Activated CD4-positive, alpha-beta memory T cell treated with anti-CD3 and anti-CD28 coated beads, Interleukin-2, amount 10 ng/mL, durations not matched to agents 7 days and 5 days (primary cell): ENCODE results near the gene PTPRQ. TPM values are rescaled to one million over a fixed set of nuclear protein-coding genes. Genes with fewer than 3 reads are reported as not detected.
"Not testable (repeated sequence)": the region's sequence is repeated elsewhere in the genome, so short reads cannot be mapped to it uniquely, and the experiment has no call there.

Source experiments
- CTCF ChIA-PET: fragments of 350-600 bp; sonication (Branson Sonifier 250); formaldehyde crosslinking; loops from one replicate; lab custom pipeline; 2021; ENCODE audit warnings: antibody characterized with exemption, inconsistent platforms; lab: Charles Lee
- POLR2A ChIA-PET: fragments of 350-600 bp; sonication (Branson Sonifier 250); formaldehyde crosslinking; loops from one replicate; lab custom pipeline; 2021; ENCODE audit warnings: antibody characterized with exemption; lab: Charles Lee
- DNase-seq: peaks from one replicate; pipeline ENCODE4 v3.0.0-alpha.2; 2020
- H3K27ac Mint-ChIP-seq: one replicate; pipeline ENCODE4 v1.8.0; 2021; ENCODE audit warnings: mild to moderate bottlenecking, mixed read lengths
- H3K27me3 Mint-ChIP-seq: one replicate; pipeline ENCODE4 v1.8.0; 2021; ENCODE audit warnings: mixed read lengths
- H3K36me3 Mint-ChIP-seq: one replicate; pipeline ENCODE4 v1.8.0; 2021; ENCODE audit warnings: low read depth, mixed read lengths
- H3K4me1 Mint-ChIP-seq: one replicate; pipeline ENCODE4 v1.8.0; 2021; ENCODE audit warnings: mixed read lengths
- H3K4me3 Mint-ChIP-seq: one replicate; pipeline ENCODE4 v1.8.0; 2021; ENCODE audit warnings: mild to moderate bottlenecking, mixed read lengths
- H3K9me3 Mint-ChIP-seq: one replicate; pipeline ENCODE4 v1.8.0; 2021; ENCODE audit warnings: mixed read lengths
- total RNA-seq, 2 experiments: library from RNA; stranded (reverse); gene quantifications; one replicate each; pipeline ENCODE4 v1.2.3, GENCODE V29; 2021

Gene PTPRQ
- total RNA-seq, 2 experiments from 2014 or later, result not detected

- H3K4me1 Mint-ChIP-seq, result no peaks in the 10 kb centered on the region
- POLR2A ChIA-PET, result no interaction called here
- H3K27me3 Mint-ChIP-seq, result no peaks in the 10 kb centered on the region
- H3K4me3 Mint-ChIP-seq, result no peak overlapping the region
- no peak for DNase-seq
- CTCF ChIA-PET, result no interaction called here
- H3K36me3 Mint-ChIP-seq, result no peaks in the 10 kb centered on the region
- H3K27ac Mint-ChIP-seq, result no peak overlapping the region
- H3K9me3 Mint-ChIP-seq, result no peaks in the 10 kb centered on the region
Measured at GRCh38 chr12:80442426-80443222, 1.4 kb upstream of the PTPRQ start.

GRCh38 chr12:80445083-80445793 lies 1.2 kb downstream of the PTPRQ start:
- no peaks in the 10 kb centered on the region for H3K27me3 Mint-ChIP-seq
- H3K27ac Mint-ChIP-seq, result no peak overlapping the region
- H3K9me3 Mint-ChIP-seq, result no peaks in the 10 kb centered on the region
- no peaks in the 10 kb centered on the region for H3K4me1 Mint-ChIP-seq
- no peak for DNase-seq
- no peaks in the 10 kb centered on the region for H3K36me3 Mint-ChIP-seq
- ChIA-PET CTCF (no interaction called here), POLR2A (no interaction called here)
- H3K4me3 Mint-ChIP-seq, result no peak overlapping the region

GRCh38 chr12:80456513-80456912 lies 12.5 kb downstream of the PTPRQ start:
- no peak for DNase-seq
- Mint-ChIP-seq H3K9me3 (peaks cover 9% of the 10 kb centered on the region), H3K4me1 (no peaks in the 10 kb centered on the region), H3K4me3 (no peak overlapping the region), H3K27me3 (no peaks in the 10 kb centered on the region), H3K27ac (no peak overlapping the region), H3K36me3 (no peaks in the 10 kb centered on the region)
- CTCF ChIA-PET, result no interaction called here
- POLR2A ChIA-PET, result no interaction called here

- H3K27me3 Mint-ChIP-seq, result no peaks in the 10 kb centered on the region
- no peak overlapping the region for H3K4me3 Mint-ChIP-seq
- no peaks in the 10 kb centered on the region for H3K4me1 Mint-ChIP-seq
- CTCF ChIA-PET, result no interaction called here
- H3K36me3 Mint-ChIP-seq, result no peaks in the 10 kb centered on the region
- no peak overlapping the region for H3K27ac Mint-ChIP-seq
- DNase-seq, result no peak
- H3K9me3 Mint-ChIP-seq, result peaks cover 2% of the 10 kb centered on the region
- POLR2A ChIA-PET, result no interaction called here
Measured at GRCh38 chr12:80460972-80461371, 16.9 kb downstream of the PTPRQ start.

GRCh38 chr12:80461851-80462250 lies 17.8 kb downstream of the PTPRQ start:
- H3K9me3 Mint-ChIP-seq, H3K4me3 Mint-ChIP-seq, DNase-seq, CTCF ChIA-PET, H3K27ac Mint-ChIP-seq, H3K4me1 Mint-ChIP-seq, H3K36me3 Mint-ChIP-seq, POLR2A ChIA-PET, H3K27me3 Mint-ChIP-seq: not testable (repeated sequence)

- H3K4me1 Mint-ChIP-seq, result no peaks in the 10 kb centered on the region
- H3K4me3 Mint-ChIP-seq, result no peak overlapping the region
- H3K9me3 Mint-ChIP-seq, result no peaks in the 10 kb centered on the region
- no peaks in the 10 kb centered on the region for H3K27me3 Mint-ChIP-seq
- H3K27ac Mint-ChIP-seq, result no peak overlapping the region
- ChIA-PET CTCF (no interaction called here), POLR2A (no interaction called here)
- no peaks in the 10 kb centered on the region for H3K36me3 Mint-ChIP-seq
- no peak for DNase-seq
Measured at GRCh38 chr12:80469681-80470080, 25.6 kb downstream of the PTPRQ start.

DNA sequence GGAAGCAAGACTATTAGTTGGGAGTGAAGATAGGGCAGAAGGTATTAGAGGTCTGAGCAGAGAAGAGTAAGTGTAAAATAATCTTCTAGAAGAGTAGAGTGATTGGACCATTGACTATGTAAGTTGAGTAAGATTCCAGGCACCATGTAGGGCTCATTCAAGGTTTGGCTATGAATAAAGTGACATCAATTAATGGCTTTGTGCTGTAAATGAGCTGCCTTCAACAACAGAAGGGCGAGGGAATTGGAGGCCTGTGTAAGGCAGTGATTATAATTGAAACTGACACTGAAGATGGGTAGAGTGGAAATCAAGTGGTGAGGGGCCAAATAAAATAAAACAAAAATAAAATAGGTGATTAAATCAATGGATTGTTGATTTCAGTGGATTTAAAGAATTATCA lies 26.4 kb downstream of the PTPRQ start:
- H3K27ac Mint-ChIP-seq, result no peak overlapping the region
- no peaks in the 10 kb centered on the region for H3K4me1 Mint-ChIP-seq
- H3K4me3 Mint-ChIP-seq, result no peak overlapping the region
- CTCF ChIA-PET, result no interaction called here
- no peaks in the 10 kb centered on the region for H3K9me3 Mint-ChIP-seq
- DNase-seq, result no peak
- POLR2A ChIA-PET, result no interaction called here
- no peaks in the 10 kb centered on the region for H3K27me3 Mint-ChIP-seq
- H3K36me3 Mint-ChIP-seq, result no peaks in the 10 kb centered on the region

DNA sequence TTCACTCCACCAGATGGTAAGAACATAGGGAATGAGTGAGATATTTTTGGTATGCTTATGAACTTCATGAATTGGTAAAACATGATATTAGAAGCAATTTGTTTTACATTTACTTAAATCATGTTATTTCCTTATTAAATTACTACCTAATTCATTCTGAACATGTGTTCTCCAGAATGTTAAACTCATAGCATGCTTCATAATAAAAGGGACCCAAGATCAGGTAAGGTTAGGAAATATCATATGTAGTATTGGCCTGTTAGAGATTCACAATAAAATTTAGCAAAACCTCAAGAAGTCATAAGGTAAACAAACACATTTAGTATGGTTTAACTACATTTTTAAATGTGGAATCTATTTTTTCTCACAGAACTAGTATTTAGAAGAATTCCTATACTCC lies 28.2 kb downstream of the PTPRQ start:
- no peaks in the 10 kb centered on the region for H3K9me3 Mint-ChIP-seq
- no peaks in the 10 kb centered on the region for H3K27me3 Mint-ChIP-seq
- no peaks in the 10 kb centered on the region for H3K4me1 Mint-ChIP-seq
- no peak overlapping the region for H3K4me3 Mint-ChIP-seq
- POLR2A ChIA-PET, result no interaction called here
- H3K27ac Mint-ChIP-seq, result no peak overlapping the region
- no peak for DNase-seq
- CTCF ChIA-PET, result no interaction called here
- H3K36me3 Mint-ChIP-seq, result no peaks in the 10 kb centered on the region

- no peak overlapping the region for H3K4me3 Mint-ChIP-seq
- DNase-seq, result no peak
- no peaks in the 10 kb centered on the region for H3K36me3 Mint-ChIP-seq
- no peaks in the 10 kb centered on the region for H3K9me3 Mint-ChIP-seq
- no peaks in the 10 kb centered on the region for H3K27me3 Mint-ChIP-seq
- ChIA-PET CTCF (no interaction called here), POLR2A (no interaction called here)
- H3K27ac Mint-ChIP-seq, result no peak overlapping the region
- H3K4me1 Mint-ChIP-seq, result no peaks in the 10 kb centered on the region
Measured at GRCh38 chr12:80472911-80473500, 29.0 kb downstream of the PTPRQ start.

DNA sequence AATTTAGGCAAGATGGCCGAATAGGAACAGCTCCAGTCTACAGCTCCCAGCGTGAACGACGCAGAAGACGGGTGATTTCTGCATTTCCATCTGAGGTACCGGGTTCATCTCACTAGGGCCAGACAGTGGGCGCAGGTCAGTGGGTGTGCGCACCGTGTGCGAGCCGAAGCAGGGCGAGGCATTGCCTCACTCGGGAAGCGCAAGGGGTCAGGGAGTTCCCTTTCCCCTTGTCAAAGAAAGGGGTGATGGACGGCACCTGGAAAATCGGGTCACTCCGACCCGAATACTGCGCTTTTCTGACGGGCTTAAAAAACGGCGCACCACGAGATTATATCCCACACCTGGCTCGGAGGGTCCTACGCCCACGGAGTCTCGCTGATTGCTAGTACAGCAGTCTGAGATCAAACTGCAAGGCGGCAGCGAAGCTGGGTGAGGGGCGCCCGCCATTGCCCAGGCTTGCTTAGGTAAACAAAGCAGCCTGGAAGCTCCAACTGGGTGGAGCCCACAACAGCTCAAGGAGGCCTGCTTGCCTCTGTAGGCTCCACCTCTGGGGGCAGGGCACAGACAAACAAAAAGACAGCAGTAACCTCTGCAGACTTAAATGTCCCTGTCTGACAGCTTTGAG lies 33.6 kb downstream of the PTPRQ start:
- DNase-seq, POLR2A ChIA-PET, H3K9me3 Mint-ChIP-seq, H3K4me1 Mint-ChIP-seq, H3K27me3 Mint-ChIP-seq, H3K27ac Mint-ChIP-seq, CTCF ChIA-PET, H3K36me3 Mint-ChIP-seq, H3K4me3 Mint-ChIP-seq: not testable (repeated sequence)

- Mint-ChIP-seq H3K36me3 (no peaks in the 10 kb centered on the region), H3K4me1 (no peaks in the 10 kb centered on the region), H3K27me3 (no peaks in the 10 kb centered on the region), H3K27ac (no peak overlapping the region), H3K4me3 (no peak overlapping the region), H3K9me3 (no peaks in the 10 kb centered on the region)
- no peak for DNase-seq
- POLR2A ChIA-PET, result no interaction called here
- CTCF ChIA-PET, result no interaction called here
Measured at GRCh38 chr12:80484746-80485145, 40.7 kb downstream of the PTPRQ start.

- CTCF ChIA-PET, result no interaction called here
- no peaks in the 10 kb centered on the region for H3K36me3 Mint-ChIP-seq
- no peak for DNase-seq
- no peak overlapping the region for H3K4me3 Mint-ChIP-seq
- H3K9me3 Mint-ChIP-seq, result no peaks in the 10 kb centered on the region
- H3K27ac Mint-ChIP-seq, result no peak overlapping the region
- H3K4me1 Mint-ChIP-seq, result no peaks in the 10 kb centered on the region
- H3K27me3 Mint-ChIP-seq, result no peaks in the 10 kb centered on the region
- POLR2A ChIA-PET, result no interaction called here
Measured at GRCh38 chr12:80485222-80485987, 41.4 kb downstream of the PTPRQ start.

DNA sequence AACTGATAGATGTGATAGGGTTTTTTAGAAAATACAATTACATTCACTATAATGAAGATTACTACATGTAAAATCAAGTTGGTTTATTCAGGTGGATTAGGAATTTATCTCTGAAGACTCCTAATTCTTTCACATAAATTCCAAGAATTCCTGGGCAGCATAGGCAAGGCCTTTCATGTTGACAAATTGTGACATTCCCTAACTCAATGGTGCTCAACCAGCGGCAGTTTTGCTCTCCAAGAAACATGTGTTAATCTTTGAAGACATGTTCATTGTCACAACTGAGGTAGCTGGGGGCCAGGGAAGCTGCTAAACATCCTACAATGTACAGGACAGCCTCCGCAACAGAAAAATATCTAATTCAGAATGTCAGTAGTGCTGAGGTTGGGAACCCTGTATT lies 46.3 kb downstream of the PTPRQ start:
- H3K27ac Mint-ChIP-seq, result no peak overlapping the region
- H3K27me3 Mint-ChIP-seq, result no peaks in the 10 kb centered on the region
- CTCF ChIA-PET, result no interaction called here
- H3K36me3 Mint-ChIP-seq, result no peaks in the 10 kb centered on the region
- POLR2A ChIA-PET, result no interaction called here
- no peaks in the 10 kb centered on the region for H3K4me1 Mint-ChIP-seq
- no peak for DNase-seq
- no peaks in the 10 kb centered on the region for H3K9me3 Mint-ChIP-seq
- H3K4me3 Mint-ChIP-seq, result no peak overlapping the region
